Measurements from ENCODE around the gene MRPL48.

Gene MRPL48

DNA sequence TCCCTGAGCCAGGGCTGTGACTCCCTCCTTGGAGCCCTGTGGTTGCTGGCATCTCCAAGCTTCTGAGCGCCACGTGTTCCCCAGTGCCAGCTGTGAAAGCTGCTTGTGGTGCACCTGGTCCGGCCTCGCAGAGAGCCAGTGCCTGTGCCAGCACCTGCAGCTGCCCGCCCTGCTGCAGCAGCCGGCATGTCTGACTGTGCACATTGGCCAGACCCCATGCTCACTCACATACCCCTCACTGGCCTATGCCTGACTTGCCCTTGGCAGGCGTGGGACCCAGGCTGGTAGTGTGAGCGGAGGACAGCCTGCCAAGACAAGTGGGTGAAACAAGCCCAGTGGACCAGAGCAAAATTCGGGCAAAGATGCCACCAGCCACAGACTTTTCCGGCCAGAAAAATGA is 9.8 kb downstream of the MRPL48 start:
- TF ChIP-seq FOXP2 (optimal IDR thresholded peaks at IDR 0.05; ENCODE audit: borderline replicate concordance, extremely low read depth, extremely low read length, insufficient read depth) = no peak
- TF ChIP-seq, protein P1, sequence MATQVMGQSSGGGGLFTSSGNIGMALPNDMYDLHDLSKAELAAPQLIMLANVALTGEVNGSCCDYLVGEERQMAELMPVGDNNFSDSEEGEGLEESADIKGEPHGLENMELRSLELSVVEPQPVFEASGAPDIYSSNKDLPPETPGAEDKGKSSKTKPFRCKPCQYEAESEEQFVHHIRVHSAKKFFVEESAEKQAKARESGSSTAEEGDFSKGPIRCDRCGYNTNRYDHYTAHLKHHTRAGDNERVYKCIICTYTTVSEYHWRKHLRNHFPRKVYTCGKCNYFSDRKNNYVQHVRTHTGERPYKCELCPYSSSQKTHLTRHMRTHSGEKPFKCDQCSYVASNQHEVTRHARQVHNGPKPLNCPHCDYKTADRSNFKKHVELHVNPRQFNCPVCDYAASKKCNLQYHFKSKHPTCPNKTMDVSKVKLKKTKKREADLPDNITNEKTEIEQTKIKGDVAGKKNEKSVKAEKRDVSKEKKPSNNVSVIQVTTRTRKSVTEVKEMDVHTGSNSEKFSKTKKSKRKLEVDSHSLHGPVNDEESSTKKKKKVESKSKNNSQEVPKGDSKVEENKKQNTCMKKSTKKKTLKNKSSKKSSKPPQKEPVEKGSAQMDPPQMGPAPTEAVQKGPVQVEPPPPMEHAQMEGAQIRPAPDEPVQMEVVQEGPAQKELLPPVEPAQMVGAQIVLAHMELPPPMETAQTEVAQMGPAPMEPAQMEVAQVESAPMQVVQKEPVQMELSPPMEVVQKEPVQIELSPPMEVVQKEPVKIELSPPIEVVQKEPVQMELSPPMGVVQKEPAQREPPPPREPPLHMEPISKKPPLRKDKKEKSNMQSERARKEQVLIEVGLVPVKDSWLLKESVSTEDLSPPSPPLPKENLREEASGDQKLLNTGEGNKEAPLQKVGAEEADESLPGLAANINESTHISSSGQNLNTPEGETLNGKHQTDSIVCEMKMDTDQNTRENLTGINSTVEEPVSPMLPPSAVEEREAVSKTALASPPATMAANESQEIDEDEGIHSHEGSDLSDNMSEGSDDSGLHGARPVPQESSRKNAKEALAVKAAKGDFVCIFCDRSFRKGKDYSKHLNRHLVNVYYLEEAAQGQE (IDR thresholded peaks at IDR 0.05; ENCODE audit: insufficient read depth in 1 of 2, low read depth in 2 of 2, low read length in 2 of 2) = no peak
- no peak for TF ChIP-seq TAF1 (IDR thresholded peaks at IDR 0.05; ENCODE audit: borderline replicate concordance, insufficient read depth, low read length)
- no peak for TF ChIP-seq SIN3A (IDR thresholded peaks at IDR 0.05; ENCODE audit: borderline replicate concordance, insufficient read depth, low read length)
- TF ChIP-seq POLR2AphosphoS5 (IDR thresholded peaks at IDR 0.05; ENCODE audit: low read depth, low read length) = no peak

DNA sequence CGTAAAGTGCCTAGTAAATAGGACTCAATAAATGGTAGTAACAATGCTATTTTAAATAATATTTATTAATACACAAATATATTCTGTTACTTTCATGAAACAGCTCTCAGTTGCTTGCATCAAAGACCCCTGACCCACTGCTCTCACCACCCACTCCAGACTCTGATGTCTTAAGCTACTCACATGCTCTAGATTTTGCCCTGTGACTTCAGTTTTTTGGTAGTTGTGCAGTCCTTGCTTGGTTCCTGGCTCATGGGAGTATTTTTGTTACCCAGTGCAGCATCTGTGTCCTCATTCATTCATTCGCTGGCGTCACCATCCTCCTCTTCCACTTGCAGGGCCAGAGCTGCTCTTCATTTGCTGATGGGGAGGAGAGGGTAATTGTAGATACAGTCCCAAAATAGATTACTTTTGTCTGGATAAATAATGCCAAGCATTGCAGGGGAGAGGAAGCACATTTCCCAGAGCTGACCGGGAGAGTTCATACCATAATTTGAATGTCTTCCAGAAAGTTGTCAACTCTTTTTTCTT is 12.7 kb downstream of the MRPL48 start:
- TF ChIP-seq FOXP2 (optimal IDR thresholded peaks at IDR 0.05; ENCODE audit: borderline replicate concordance, extremely low read depth, extremely low read length, insufficient read depth) (no peak), TAF1 (IDR thresholded peaks at IDR 0.05; ENCODE audit: borderline replicate concordance, insufficient read depth, low read length) (no peak), POLR2AphosphoS5 (IDR thresholded peaks at IDR 0.05; ENCODE audit: low read depth, low read length) (no peak), SIN3A (IDR thresholded peaks at IDR 0.05; ENCODE audit: borderline replicate concordance, insufficient read depth, low read length) (no peak)
- TF ChIP-seq, protein P1 (IDR thresholded peaks at IDR 0.05; ENCODE audit: insufficient read depth in 1 of 2, low read depth in 2 of 2, low read length in 2 of 2) = no peak

DNA sequence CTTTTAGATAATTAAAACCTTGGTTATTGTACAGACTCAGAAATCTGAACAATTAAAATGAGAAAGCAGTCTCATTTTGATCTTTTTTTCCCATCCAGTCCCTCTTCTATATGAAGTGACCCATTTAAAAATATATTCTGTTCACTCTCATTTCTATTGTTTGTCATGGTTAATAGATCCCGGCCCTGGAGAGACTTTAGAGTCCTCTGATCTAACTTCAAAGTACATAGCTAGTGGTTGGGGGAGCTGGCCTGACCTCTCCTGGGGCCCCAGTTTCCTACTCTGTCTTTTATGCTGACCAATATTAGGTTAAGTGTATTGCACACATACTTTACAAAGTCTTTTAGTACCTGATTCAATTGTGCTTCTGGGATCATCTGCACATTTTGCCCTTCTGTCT is 13.5 kb downstream of the MRPL48 start:
- TF ChIP-seq FOXP2 (optimal IDR thresholded peaks at IDR 0.05; ENCODE audit: borderline replicate concordance, extremely low read depth, extremely low read length, insufficient read depth) = no peak
- TF ChIP-seq, protein P1 (IDR thresholded peaks at IDR 0.05; ENCODE audit: insufficient read depth in 1 of 2, low read depth in 2 of 2, low read length in 2 of 2) = no peak
- TF ChIP-seq SIN3A (IDR thresholded peaks at IDR 0.05; ENCODE audit: borderline replicate concordance, insufficient read depth, low read length) = no peak

DNA sequence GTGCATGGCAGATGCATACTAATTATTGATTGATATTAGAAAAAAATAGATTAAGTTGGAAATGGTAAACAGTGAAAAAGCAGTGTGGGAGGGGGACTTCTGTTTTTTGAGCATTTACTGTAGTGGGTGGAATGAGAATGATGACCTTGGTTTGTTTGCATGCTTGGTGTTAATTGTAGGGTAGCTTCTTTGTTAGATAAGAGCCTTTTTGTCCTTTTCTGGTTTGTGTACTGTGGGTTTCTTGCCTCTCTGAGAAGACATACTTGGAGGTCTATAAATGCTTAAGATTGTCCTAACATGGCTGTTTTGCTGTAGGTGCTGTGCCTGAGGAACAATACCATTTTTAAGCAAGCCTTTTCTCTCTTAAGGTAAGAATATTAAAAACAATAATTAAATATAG is 17.0 kb downstream of the MRPL48 start:
- TF ChIP-seq, protein P1 (IDR thresholded peaks at IDR 0.05; ENCODE audit: insufficient read depth in 1 of 2, low read depth in 2 of 2, low read length in 2 of 2) = no peak
- TF ChIP-seq FOXP2 (optimal IDR thresholded peaks at IDR 0.05; ENCODE audit: borderline replicate concordance, extremely low read depth, extremely low read length, insufficient read depth) (no peak), TAF1 (IDR thresholded peaks at IDR 0.05; ENCODE audit: borderline replicate concordance, insufficient read depth, low read length) (no peak), POLR2AphosphoS5 (IDR thresholded peaks at IDR 0.05; ENCODE audit: low read depth, low read length) (no peak), SIN3A (IDR thresholded peaks at IDR 0.05; ENCODE audit: borderline replicate concordance, insufficient read depth, low read length) (no peak)

DNA sequence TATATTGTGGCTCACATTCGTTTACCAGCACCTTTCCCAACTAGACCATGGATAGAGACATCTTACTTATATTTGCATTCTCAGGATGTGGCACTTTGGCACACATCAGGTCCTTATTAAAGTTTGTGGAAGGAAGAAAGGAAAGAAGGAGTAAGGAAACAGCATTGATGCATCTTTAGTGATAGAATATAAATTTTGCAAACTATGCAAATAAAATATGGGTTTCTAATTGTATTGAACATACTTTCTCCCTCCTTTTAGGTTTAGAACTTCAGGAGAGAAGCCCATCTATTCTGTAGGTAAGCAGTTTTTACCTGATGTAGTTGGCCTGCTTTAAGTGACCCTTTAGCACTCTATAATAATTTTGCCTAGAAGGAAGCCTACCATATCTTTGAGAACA is 20.4 kb downstream of the MRPL48 start:
- TF ChIP-seq FOXP2 (optimal IDR thresholded peaks at IDR 0.05; ENCODE audit: borderline replicate concordance, extremely low read depth, extremely low read length, insufficient read depth) (no peak), TAF1 (IDR thresholded peaks at IDR 0.05; ENCODE audit: borderline replicate concordance, insufficient read depth, low read length) (no peak), SIN3A (IDR thresholded peaks at IDR 0.05; ENCODE audit: borderline replicate concordance, insufficient read depth, low read length) (no peak), POLR2AphosphoS5 (IDR thresholded peaks at IDR 0.05; ENCODE audit: low read depth, low read length) (no peak)
- TF ChIP-seq, protein P1 (IDR thresholded peaks at IDR 0.05; ENCODE audit: insufficient read depth in 1 of 2, low read depth in 2 of 2, low read length in 2 of 2) = no peak

All from PFSK-1 (cell line).